MCF 10A (cell line): ENCODE data around the gene C1QTNF8. TPM values are rescaled to one million over a fixed set of nuclear protein-coding genes. Genes with fewer than 3 reads are reported as not detected.

Experiments
- BruUV-seq: library from RNA; stranded (reverse); fragments of 400-500 nt; replicated peaks from 2 replicates; lab custom pipeline; 2021; lab: Mats Ljungman, UMichigan
- CTCF ChIA-PET: fragments of 300-600 bp; sonication (Branson Sonifier 250); formaldehyde crosslinking; extraction: SDS; loops from one replicate; lab custom pipeline; 2021; ENCODE audit warnings: antibody characterized with exemption, inconsistent platforms; lab: Yijun Ruan, JAX
- POLR2A ChIA-PET: fragments of 300-600, 350-650 bp; sonication (Branson Sonifier 250); formaldehyde crosslinking; extraction: SDS; loops from one replicate; lab custom pipeline; 2020; ENCODE audit warnings: antibody characterized with exemption, inconsistent platforms; lab: Yijun Ruan, JAX
- DNase-seq: peaks from one replicate; pipeline ENCODE4 v3.0.0-alpha.2; 2018; ENCODE audit not compliant: unreplicated experiment
- H3K27ac Mint-ChIP-seq: one replicate; pipeline ENCODE4 v1.8.0; 2022; ENCODE audit warnings: mild to moderate bottlenecking, low read depth, mixed read lengths; ENCODE audit not compliant: unreplicated experiment
- H3K27me3 Mint-ChIP-seq: one replicate; pipeline ENCODE4 v1.8.0; 2022; ENCODE audit warnings: mixed read lengths; ENCODE audit not compliant: insufficient read depth, unreplicated experiment
- H3K36me3 Mint-ChIP-seq: one replicate; pipeline ENCODE4 v1.8.0; 2022; ENCODE audit warnings: mild to moderate bottlenecking, moderate library complexity, mixed read lengths; ENCODE audit not compliant: insufficient read depth, unreplicated experiment
- H3K4me1 Mint-ChIP-seq: one replicate; pipeline ENCODE4 v1.8.0; 2022; ENCODE audit warnings: mixed read lengths; ENCODE audit not compliant: insufficient read depth, unreplicated experiment
- H3K4me3 Mint-ChIP-seq: one replicate; pipeline ENCODE4 v1.8.0; 2022; ENCODE audit warnings: mild to moderate bottlenecking, moderate library complexity, mixed read lengths; ENCODE audit not compliant: unreplicated experiment
- H3K9me3 Mint-ChIP-seq: one replicate; pipeline ENCODE4 v1.8.0; 2022; ENCODE audit warnings: mixed read lengths; ENCODE audit not compliant: unreplicated experiment
- CTCF ChIP-seq: fragments of 200-600 bp; IDR thresholded peaks from one replicate; pipeline ENCODE4 v1.8.0; 2022; ENCODE audit warnings: antibody characterized with exemption, mild to moderate bottlenecking; ENCODE audit not compliant: unreplicated experiment
- intact Hi-C: fragments of 100-400 bp; cut with micrococcal nuclease; formaldehyde crosslinking; loops from 2 replicates; pipeline ENCODE4 v1.14.1; 2022
- total RNA-seq: library from RNA; stranded (reverse); gene quantifications from 2 replicates; pipeline ENCODE4 v1.2.3, GENCODE V29; 2022

The C1QTNF8 gene
- total RNA-seq, 1 experiment from 2014 or later: not detected

- no peak for DNase-seq
- no peaks in the 10 kb centered on the region for H3K4me1 Mint-ChIP-seq
- intact Hi-C loops: no loop called here
Measured at GRCh38 chr16:1047801-1048200, 48.2 kb downstream of the C1QTNF8 start.

GRCh38 chr16:1047123-1047522 is 48.9 kb downstream of the C1QTNF8 start:
- no peak overlapping the region for H3K4me3 Mint-ChIP-seq
- H3K9me3 Mint-ChIP-seq: no peaks in the 10 kb centered on the region
- no peak for TF ChIP-seq CTCF
- peaks cover 6% of the 10 kb centered on the region for H3K27me3 Mint-ChIP-seq
- BruUV-seq: no TSS peak
- intact Hi-C loops: no loop called here
- ChIA-PET POLR2A (no interaction called here), CTCF (no interaction called here)
- H3K27ac Mint-ChIP-seq: no peak overlapping the region
- DNase-seq: no peak
- H3K36me3 Mint-ChIP-seq: no peaks in the 10 kb centered on the region
- no peaks in the 10 kb centered on the region for H3K4me1 Mint-ChIP-seq

More at GRCh38 chr16:1047801-1048200, 48.2 kb downstream of the C1QTNF8 start:
- Mint-ChIP-seq H3K4me3 (no peak overlapping the region), H3K36me3 (no peaks in the 10 kb centered on the region), H3K9me3 (no peaks in the 10 kb centered on the region), H3K27ac (no peak overlapping the region), H3K27me3 (no peaks in the 10 kb centered on the region)
- TF ChIP-seq CTCF: no peak
- ChIA-PET CTCF (interaction anchor here (1.0 to 1.4 kb wide), 2 partner anchors 9 to 11 kb away, joined by 3 to 4 read pairs; no protein-coding TSS in a partner anchor), POLR2A (no interaction called here)
- no TSS peak for BruUV-seq

GRCh38 chr16:1045993-1046911 is 49.8 kb downstream of the C1QTNF8 start:
- no peaks in the 10 kb centered on the region for H3K4me1 Mint-ChIP-seq
- CTCF ChIA-PET: no interaction called here
- no peak for DNase-seq
- BruUV-seq: no TSS peak
- no peak overlapping the region for H3K4me3 Mint-ChIP-seq
- POLR2A ChIA-PET: no interaction called here
- peaks cover 13% of the 10 kb centered on the region for H3K27me3 Mint-ChIP-seq
- TF ChIP-seq CTCF: no peak
- no peaks in the 10 kb centered on the region for H3K9me3 Mint-ChIP-seq
- H3K27ac Mint-ChIP-seq: no peak overlapping the region
- intact Hi-C loops: no loop called here
- no peaks in the 10 kb centered on the region for H3K36me3 Mint-ChIP-seq

GRCh38 chr16:1045310-1045992 is 50.6 kb downstream of the C1QTNF8 start:
- no peak for DNase-seq
- Mint-ChIP-seq H3K4me1 (no peaks in the 10 kb centered on the region), H3K36me3 (no peaks in the 10 kb centered on the region), H3K27ac (no peak overlapping the region), H3K27me3 (peaks cover 13% of the 10 kb centered on the region), H3K9me3 (no peaks in the 10 kb centered on the region), H3K4me3 (no peak overlapping the region)
- CTCF ChIA-PET: interaction anchor here (1.1 kb wide), 1 partner anchor 309 kb away, joined by 3 read pairs; no protein-coding TSS in a partner anchor
- no TSS peak for BruUV-seq
- POLR2A ChIA-PET: no interaction called here
- intact Hi-C loops: no loop called here
- TF ChIP-seq CTCF: no peak
